ENCODE measurements around the gene CCN5. TPM values are rescaled to one million over a fixed set of nuclear protein-coding genes. Genes with fewer than 3 reads are reported as not detected.

The CCN5 gene, protein sequence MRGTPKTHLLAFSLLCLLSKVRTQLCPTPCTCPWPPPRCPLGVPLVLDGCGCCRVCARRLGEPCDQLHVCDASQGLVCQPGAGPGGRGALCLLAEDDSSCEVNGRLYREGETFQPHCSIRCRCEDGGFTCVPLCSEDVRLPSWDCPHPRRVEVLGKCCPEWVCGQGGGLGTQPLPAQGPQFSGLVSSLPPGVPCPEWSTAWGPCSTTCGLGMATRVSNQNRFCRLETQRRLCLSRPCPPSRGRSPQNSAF
- 24.5 to 42.8 TPM (median 29.3 TPM) in 5 replicates for total RNA-seq (2022; extraction: Qiagen RNA extraction)

GRCh38 chr20:44714701-44715498 lies at the start of gene CCN5:
CCN5 (plus strand) TSS chr20:44715369; CDS start chr20:44715391, 22 bp downstream.

DNA sequence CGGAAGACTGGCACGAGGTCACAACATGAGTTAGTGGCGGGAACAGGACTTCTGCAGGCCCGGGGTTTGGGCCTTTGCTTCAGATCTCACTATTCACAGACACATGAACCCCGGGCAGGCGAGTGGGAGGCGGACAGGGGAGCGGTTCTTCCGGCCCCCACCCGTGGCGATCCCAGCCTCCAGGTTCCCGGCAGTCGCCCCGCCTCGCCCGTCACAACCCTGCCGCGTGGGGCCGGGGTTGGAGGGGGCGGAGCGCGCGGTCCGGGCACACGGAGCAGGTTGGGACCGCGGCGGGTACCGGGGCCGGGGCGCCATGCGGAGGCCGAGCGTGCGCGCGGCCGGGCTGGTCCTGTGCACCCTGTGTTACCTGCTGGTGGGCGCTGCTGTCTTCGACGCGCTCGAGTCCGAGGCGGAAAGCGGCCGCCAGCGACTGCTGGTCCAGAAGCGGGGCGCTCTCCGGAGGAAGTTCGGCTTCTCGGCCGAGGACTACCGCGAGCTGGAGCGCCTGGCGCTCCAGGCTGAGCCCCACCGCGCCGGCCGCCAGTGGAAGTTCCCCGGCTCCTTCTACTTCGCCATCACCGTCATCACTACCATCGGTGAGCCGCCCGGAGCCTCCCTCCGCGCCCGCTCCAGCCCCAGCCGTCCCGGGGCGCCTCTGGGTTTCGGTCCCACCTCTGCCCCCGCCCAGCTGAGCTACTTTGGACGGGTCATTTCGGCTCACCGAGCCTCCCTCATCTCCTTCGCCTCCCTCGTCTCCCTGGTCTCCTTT lies 30.6 kb downstream of the CCN5 start, which contains the start of gene KCNK15:
Gene KCNK15, plus strand, starts transcription at position 268 of the 769 bp plus-strand sequence. Its CDS starts 46 bp downstream, at position 314.

Other genes starting within 250 kb of the CCN5 start
- gene TTPAL, start 239.5 kb upstream of the CCN5 start, total RNA-seq (2022; extraction: Qiagen RNA extraction), result 11.0 to 14.2 TPM (median 13.7 TPM) in 5 replicates
- gene SERINC3, start 193.3 kb upstream of the CCN5 start, total RNA-seq (2022; extraction: Qiagen RNA extraction), result 70.4 to 87.2 TPM (median 79.6 TPM) in 5 replicates
- gene PKIG, start 132.8 kb upstream of the CCN5 start, total RNA-seq (2022; extraction: Qiagen RNA extraction), result 33.3 to 39.2 TPM (median 38.9 TPM) in 5 replicates
- gene ADA, start 63.7 kb upstream of the CCN5 start, total RNA-seq (2022; extraction: Qiagen RNA extraction), result 49.8 to 59.5 TPM (median 57.1 TPM) in 5 replicates
- gene KCNK15, start 30.5 kb downstream of the CCN5 start, total RNA-seq (2022; extraction: Qiagen RNA extraction), result 0.54 to 0.77 TPM (median 0.72 TPM) in 5 replicates
- gene RIMS4, start 95.2 kb downstream of the CCN5 start, total RNA-seq (2022; extraction: Qiagen RNA extraction), result 1.2 to 1.9 TPM (median 1.5 TPM) in 5 replicates
- 188 to 218 TPM (median 193 TPM) in 5 replicates for gene YWHAB, start 170.3 kb downstream of the CCN5 start, total RNA-seq (2022; extraction: Qiagen RNA extraction)
- gene PABPC1L, start 194.7 kb downstream of the CCN5 start, total RNA-seq (2022; extraction: Qiagen RNA extraction), result 14.4 to 24.0 TPM (median 18.8 TPM) in 5 replicates
- gene TOMM34, start 245.0 kb downstream of the CCN5 start, total RNA-seq (2022; extraction: Qiagen RNA extraction), result 40.2 to 43.3 TPM (median 41.6 TPM) in 5 replicates